HG02840 (cell line): Measurements from ENCODE around the gene KNG1.
"Not testable (repeated sequence)": the region's sequence is repeated elsewhere in the genome, so short reads cannot be mapped to it uniquely, and the experiment has no call there.

Source experiments
- ATAC-seq: cut with Tn5 transposase; IDR thresholded peaks from one replicate; pipeline ENCODE4 v1.9.1; 2021; ENCODE audit warnings: mild to moderate bottlenecking, moderate library complexity, moderate number of reproducible peaks; ENCODE audit not compliant: unreplicated experiment, low FRiP score

The KNG1 gene

GRCh38 chr3:186708983-186709679 is 8.0 kb upstream of the KNG1 start:
- ATAC-seq, result no peak

- not testable (repeated sequence) for ATAC-seq
Observed at GRCh38 chr3:186710694-186711093, 6.5 kb upstream of the KNG1 start.

- no peak for ATAC-seq
Observed at GRCh38 chr3:186713499-186713898, 3.7 kb upstream of the KNG1 start.

DNA sequence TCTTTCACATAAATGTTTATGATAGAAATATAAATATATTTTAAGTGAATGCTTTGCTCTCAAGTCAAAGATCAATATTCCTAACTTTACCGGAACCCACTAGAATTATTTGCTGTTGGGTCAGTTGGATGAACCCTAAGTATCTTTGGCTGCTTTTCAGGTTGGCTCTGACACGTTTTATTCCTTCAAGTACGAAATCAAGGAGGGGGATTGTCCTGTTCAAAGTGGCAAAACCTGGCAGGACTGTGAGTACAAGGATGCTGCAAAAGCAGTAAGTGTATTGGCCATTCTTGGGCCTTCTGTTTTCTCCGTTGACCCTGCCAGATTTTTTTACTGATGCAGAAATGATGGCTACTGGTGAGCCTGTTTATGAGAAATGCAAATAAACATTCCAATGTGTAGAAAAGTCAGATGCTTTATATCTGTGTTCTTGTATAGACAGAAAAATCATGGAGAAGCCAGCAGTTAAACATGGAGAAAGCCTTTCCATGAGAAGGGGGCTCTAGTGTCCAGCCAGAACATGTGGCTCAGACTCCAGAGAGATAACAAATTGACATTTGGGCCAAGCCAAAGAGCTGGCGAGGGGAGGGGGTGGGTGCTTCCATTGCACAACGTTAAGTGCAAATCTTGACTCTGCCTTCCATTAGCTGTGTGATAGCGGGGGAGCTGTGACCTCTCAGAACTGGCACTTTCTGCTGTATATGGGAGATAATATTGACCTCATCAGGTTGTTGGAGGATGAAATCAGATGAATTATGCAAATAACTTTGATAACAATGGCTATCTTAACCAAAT is 3.0 kb downstream of the KNG1 start:
- no peak for ATAC-seq

DNA sequence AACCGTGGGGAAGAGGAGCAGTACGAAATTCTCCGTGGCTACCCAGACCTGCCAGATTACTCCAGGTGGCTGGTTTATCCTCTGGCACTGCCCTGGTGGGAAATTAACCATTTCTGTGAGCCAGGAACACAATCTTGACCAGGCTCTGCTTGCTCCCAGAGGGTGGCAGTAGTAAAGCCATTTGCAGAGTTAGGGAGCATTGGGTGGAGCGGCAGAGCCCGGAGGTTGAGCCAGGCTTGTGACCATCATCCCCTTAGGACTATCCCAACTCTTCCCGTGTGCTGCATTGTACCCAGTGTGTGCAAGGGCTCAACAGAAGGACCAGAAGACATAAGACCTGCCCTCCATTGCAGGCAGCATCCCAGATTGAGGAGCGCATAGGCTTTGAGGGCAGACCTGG is 5.3 kb downstream of the KNG1 start:
- ATAC-seq, result no peak

GRCh38 chr3:186724911-186725310 is 7.8 kb downstream of the KNG1 start:
- no peak for ATAC-seq

DNA sequence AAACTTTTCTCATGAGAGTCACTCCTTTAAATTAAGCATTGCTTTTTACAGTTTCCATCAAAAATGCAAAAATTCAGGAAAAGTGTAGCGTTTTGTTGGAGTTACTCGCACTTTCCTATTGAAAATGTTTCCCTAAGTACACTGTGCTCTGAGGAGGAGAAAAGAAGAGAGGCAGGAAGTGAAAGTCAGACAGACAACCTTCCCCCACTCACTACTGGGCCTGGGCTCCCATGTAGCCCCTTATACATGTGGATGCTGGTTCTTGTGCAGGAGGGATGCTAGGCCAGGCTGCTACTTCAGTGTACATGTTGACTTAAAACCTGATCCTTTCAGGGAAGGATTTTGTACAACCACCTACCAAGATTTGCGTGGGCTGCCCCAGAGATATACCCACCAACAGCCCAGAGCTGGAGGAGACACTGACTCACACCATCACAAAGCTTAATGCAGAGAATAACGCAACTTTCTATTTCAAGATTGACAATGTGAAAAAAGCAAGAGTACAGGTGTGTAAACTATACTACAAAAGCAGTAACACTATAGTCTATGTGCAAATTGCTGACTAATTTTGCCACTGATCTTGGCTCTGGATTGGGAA is 15.1 kb downstream of the KNG1 start:
- no peak for ATAC-seq

GRCh38 chr3:186742618-186743380 is 25.6 kb downstream of the KNG1 start:
- no peak for ATAC-seq

GRCh38 chr3:186743666-186744065 is 26.5 kb downstream of the KNG1 start:
- ATAC-seq, result no peak

- ATAC-seq, result no peak
Observed at GRCh38 chr3:186746008-186746407, 28.8 kb downstream of the KNG1 start.

- ATAC-seq, result no peak
Observed at GRCh38 chr3:186750316-186750715, 33.2 kb downstream of the KNG1 start.

DNA sequence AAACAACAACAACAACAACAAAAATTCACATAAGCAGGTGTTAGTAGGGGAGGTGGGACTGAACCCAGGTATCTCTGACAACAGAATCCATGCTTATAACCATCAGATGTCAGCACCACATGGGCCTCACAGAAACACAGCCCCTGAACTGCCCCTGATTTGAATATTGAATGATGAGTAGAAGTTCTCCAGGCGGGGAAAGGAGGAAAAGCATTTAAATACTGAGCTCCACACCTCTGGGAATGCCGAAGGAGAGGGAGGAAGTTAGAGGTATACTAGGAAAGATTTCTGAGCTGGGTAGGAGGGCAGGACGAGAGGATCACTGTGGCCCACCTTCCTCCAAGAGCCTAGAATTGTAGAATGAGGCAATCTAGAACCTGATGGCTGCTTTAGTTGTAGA is 34.3 kb downstream of the KNG1 start:
- ATAC-seq, result no peak

DNA sequence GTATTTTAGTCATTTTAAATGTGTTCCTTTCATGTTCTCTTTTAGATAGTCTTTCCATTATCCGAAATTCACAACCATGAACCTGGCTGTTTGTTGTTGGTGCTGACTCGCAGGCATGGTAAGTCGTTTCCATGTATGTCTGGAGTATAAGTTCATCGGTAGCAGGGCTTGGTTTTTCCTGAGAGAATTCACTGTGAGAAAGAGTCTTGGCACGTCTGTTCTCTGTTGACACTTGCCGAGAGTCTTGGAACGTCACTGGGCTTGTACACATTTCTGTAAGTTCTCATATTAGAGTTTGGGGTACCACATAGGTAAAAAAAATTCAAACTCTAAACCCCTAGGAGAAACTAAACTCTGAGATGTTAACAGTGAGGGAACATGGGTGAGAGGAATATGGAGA is 36.8 kb downstream of the KNG1 start:
- ATAC-seq, result no peak

DNA sequence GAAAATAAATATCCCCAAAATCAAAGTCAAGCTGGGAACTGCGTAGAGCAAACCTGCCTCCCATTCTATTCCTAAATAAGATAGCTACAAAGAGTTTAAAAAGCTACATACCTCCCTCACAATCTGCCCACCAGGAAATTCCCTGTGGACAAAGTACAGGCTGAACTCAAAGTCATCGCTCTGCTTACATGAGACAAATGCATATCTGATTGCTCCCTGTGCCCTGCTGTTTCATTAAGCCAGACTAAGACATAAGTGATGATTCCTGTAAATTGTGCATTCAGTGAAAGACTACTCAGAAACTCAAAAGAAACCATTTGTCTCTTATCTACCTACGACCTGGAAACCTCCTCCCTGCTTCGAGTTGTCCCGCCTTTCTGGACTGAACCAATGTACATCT is 37.7 kb downstream of the KNG1 start:
- no peak for ATAC-seq

DNA sequence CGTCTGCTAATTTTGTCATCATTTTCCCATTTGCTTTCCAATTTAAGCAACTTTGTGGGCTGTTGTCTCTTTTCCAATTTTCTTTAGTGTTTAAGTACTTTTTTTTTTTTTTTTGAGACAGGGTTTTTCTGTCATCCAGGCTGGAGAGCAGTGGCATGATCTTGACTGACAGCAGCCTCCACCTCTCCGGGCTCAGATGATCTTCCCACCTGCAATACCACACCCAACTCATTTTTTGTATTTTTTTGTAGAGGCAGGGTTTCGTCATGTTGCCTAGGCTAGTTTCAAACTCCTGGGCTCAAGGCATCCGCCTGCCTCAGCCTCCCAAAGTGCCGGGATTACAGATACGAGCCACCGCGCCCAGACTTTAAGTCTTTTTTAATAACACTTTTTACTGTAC is 40.1 kb downstream of the KNG1 start:
- no peak for ATAC-seq

- no peak for ATAC-seq
Observed at GRCh38 chr3:186757686-186758220, 40.6 kb downstream of the KNG1 start.

DNA sequence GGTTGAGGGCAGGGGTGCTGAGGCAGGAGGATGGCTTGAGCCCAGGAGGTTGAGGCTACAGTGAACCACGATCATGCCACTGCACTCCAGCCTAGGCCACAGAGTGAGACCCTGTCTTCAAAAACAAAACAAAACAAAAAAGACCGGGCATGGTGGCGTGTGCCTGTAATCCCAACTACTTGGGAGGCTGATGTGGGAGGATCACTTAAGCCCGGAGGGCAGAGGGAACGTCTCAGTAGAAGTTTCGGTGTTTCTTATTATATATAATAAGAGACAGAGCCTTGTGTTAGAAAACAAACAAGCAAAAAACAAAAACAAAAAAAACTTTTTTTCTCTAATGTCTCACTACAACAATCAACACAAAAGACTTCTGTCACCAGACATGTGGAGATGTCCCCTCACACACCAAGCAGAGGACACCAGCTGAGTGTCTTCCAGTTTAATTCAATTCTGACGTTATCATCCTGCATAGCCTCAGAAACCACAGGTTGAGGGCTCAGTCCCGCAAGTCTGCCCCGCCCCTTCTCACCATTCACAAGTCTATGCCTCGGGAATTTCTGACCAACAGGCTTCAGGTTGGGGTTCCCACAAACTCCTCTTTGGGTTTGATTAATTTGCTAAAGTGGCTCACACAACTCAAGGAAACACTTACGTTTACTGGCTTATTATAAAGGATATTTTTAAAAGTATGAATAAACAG is 42.2 kb downstream of the KNG1 start:
- ATAC-seq, result no peak

DNA sequence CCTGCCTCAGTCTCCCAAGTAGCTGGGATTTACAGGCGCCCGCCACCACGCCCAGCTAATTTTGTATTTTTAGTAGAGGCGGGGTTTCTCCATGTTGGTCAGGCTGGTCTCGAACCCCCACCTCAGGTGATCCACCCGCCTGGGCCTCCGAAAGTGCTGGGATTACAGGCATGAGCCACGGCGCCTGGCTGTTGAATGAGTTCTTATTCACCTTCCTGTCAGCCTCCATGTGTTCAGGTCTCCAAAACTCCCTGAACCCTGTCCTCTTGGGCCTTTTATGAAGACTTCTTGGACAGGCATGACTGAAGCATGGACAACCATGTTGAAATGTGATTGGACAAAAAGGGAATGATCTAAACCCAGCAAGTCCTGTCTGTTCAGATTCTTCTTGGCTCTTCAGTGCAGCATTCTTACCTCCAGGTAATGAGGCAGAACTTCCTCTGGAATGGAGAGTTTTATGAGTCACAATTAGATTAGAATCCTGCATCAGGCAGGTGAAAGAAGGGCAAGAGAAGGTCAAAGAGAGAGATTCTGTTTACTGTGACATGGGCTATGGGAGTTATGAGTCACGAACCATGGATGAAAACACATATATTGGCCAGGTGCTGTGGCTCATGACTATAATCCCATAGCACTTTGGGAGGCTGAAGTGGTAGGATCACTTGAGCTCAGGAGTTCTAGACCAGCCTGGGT is 43.1 kb downstream of the KNG1 start:
- no peak for ATAC-seq

DNA sequence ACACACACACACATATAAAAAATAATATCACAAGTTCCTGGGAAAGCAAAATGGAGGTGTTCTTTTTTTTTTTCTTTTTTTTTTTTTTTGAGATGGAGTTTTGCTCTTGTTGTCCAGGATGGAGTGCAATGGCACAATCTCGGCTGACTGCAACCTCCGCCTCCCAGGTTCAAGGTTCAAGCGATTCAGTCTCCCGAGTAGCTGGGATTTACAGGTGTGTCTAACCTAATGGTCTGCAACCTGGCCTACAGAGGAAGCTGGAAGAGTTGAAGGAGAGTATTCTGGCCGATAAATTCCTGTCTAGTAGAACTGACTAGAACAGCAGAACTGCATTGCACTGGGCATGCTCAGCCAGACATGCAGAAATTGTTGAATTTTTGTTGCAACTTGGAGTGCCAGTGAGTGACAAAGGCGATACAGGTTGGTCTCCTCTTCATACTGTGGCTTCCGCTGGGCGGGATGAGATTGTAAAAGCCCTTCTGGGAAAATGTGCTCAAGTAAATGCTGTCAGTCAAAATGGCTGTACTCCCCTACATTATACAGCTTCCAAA is 43.8 kb downstream of the KNG1 start:
- no peak for ATAC-seq
